GM12878 (cell line): ENCODE results near the gene GJA9.

ENCODE experiments used
- CBX5 ChIP-seq: sonication (generic); IDR thresholded peaks from 2 replicates; pipeline ENCODE4 v1.6.1; 2016; ENCODE audit warnings: low read depth, moderate library complexity, mild to moderate bottlenecking, inconsistent platforms
- CEBPB ChIP-seq, 2 experiments: fragments of 150-350 bp in 1 of 2; IDR thresholded peaks; 2 replicates each; pipeline ENCODE4 v1.6.1; 2012 to 2014; ENCODE audit warnings: low read depth in 2 of 2, low read length in 2 of 2, borderline replicate concordance in 1 of 2, inconsistent platforms in 1 of 2
- GATAD2B ChIP-seq: fragments of 450-650 bp; conservative IDR thresholded peaks from 2 replicates; pipeline ENCODE4 v1.6.1; 2017; ENCODE audit warnings: low read depth, mild to moderate bottlenecking, moderate library complexity
- HCFC1 ChIP-seq: fragments of 150-350 bp; IDR thresholded peaks from 2 replicates; pipeline ENCODE4 v1.6.1; 2014; ENCODE audit warnings: low read length
- TAF1 ChIP-seq: IDR thresholded peaks from 2 replicates; pipeline ENCODE4 v1.6.1; 2011; ENCODE audit warnings: mild to moderate bottlenecking, low read depth, low read length, borderline replicate concordance
- TBL1XR1 ChIP-seq: IDR thresholded peaks from 2 replicates; pipeline ENCODE4 v1.6.1; 2012; ENCODE audit warnings: low read depth, low read length, improper control_type of control experiment
- YY1 ChIP-seq: IDR thresholded peaks from 2 replicates; pipeline ENCODE4 v1.6.1; 2011; ENCODE audit warnings: low read depth, mild to moderate bottlenecking, low read length
- ZBTB4 ChIP-seq: fragments of 450-650 bp; formaldehyde crosslinking; IDR thresholded peaks from 2 replicates; pipeline ENCODE4 v1.4.0; 2022; ENCODE audit warnings: mild to moderate bottlenecking, moderate library complexity

GRCh38 chr1:38917772-38918171, 36.4 kb upstream of the GJA9 start:
- TF ChIP-seq ZBTB4 (CRISPR knock-in tag) = no peak
- TF ChIP-seq CBX5 = no peak
- no peak for TF ChIP-seq CEBPB (IDR thresholded peaks at IDR 0.05; ENCODE audit: borderline replicate concordance in 1 of 2, low read depth in 2 of 2, low read length in 2 of 2)
- no peak for TF ChIP-seq GATAD2B
- no peak for TF ChIP-seq TAF1
- no peak for TF ChIP-seq YY1
- TF ChIP-seq HCFC1 = no peak
- no peak for TF ChIP-seq TBL1XR1
